Measurements from ENCODE around the gene COL11A2. TPM values are rescaled to one million over a fixed set of nuclear protein-coding genes. Genes with fewer than 3 reads are reported as not detected.

COL11A2 gene
- total RNA-seq, 1 donor, result 1.8 TPM

- peaks cover 12% of the 10 kb centered on the region for H3K4me1 ChIP-seq (ENCODE audit: insufficient read depth, low read length)
- H3K36me3 ChIP-seq (ENCODE audit: insufficient read depth, low read length), result peaks cover 13% of the 10 kb centered on the region
- no peaks in the 10 kb centered on the region for H3K27me3 ChIP-seq (ENCODE audit: insufficient read depth, low read length)
- peak; percentile 88 for DNase-seq (ENCODE audit: insufficient read length, low spot score, missing footprints)
- peak overlapping the region; percentile 82 for H3K4me2 ChIP-seq (ENCODE audit: insufficient read depth, low read length)
- no peaks in the 10 kb centered on the region for H3K9me3 ChIP-seq (ENCODE audit: low read depth, low read length)
- H3K4me3 ChIP-seq (ENCODE audit: insufficient read depth, low read length), result peak overlapping the region; percentile 76
- peak overlapping the region; percentile 71 for H2AFZ ChIP-seq (ENCODE audit: low read length)
- H3K79me2 ChIP-seq (ENCODE audit: insufficient read depth, low read length), result peaks cover 3% of the 10 kb centered on the region
- H3K27ac ChIP-seq (ENCODE audit: low read depth, low read length), result peak overlapping the region; percentile 18
- no peaks in the 10 kb centered on the region for H4K20me1 ChIP-seq (ENCODE audit: insufficient read depth, low read length)
- no peak for TF ChIP-seq CTCF (IDR thresholded peaks at IDR 0.05; ENCODE audit: extremely low read depth, low read depth, low read length)
Measured at GRCh38 chr6:33213166-33213988, 21.1 kb upstream of the COL11A2 start.

GRCh38 chr6:33212857-33213165 is 20.5 kb upstream of the COL11A2 start:
- no peaks in the 10 kb centered on the region for H4K20me1 ChIP-seq (ENCODE audit: insufficient read depth, low read length)
- no peak overlapping the region for H2AFZ ChIP-seq (ENCODE audit: low read length)
- no peaks in the 10 kb centered on the region for H3K27me3 ChIP-seq (ENCODE audit: insufficient read depth, low read length)
- H3K4me3 ChIP-seq (ENCODE audit: insufficient read depth, low read length), result peak overlapping the region; percentile 76
- peaks cover 13% of the 10 kb centered on the region for H3K36me3 ChIP-seq (ENCODE audit: insufficient read depth, low read length)
- DNase-seq (ENCODE audit: insufficient read length, low spot score, missing footprints), result peak; percentile 91
- no peaks in the 10 kb centered on the region for H3K9me3 ChIP-seq (ENCODE audit: low read depth, low read length)
- peaks cover 12% of the 10 kb centered on the region for H3K4me1 ChIP-seq (ENCODE audit: insufficient read depth, low read length)
- peak overlapping the region; percentile 18 for H3K27ac ChIP-seq (ENCODE audit: low read depth, low read length)
- peaks cover 5% of the 10 kb centered on the region for H3K79me2 ChIP-seq (ENCODE audit: insufficient read depth, low read length)
- no peak for TF ChIP-seq CTCF (IDR thresholded peaks at IDR 0.05; ENCODE audit: extremely low read depth, low read depth, low read length)
- peak overlapping the region; percentile 82 for H3K4me2 ChIP-seq (ENCODE audit: insufficient read depth, low read length)

GRCh38 chr6:33211666-33212422 is 19.6 kb upstream of the COL11A2 start:
- H3K4me2 ChIP-seq (ENCODE audit: insufficient read depth, low read length), result no peak overlapping the region
- H3K79me2 ChIP-seq (ENCODE audit: insufficient read depth, low read length), result peaks cover 10% of the 10 kb centered on the region
- H3K4me3 ChIP-seq (ENCODE audit: insufficient read depth, low read length), result no peak overlapping the region
- no peaks in the 10 kb centered on the region for H3K9me3 ChIP-seq (ENCODE audit: low read depth, low read length)
- H4K20me1 ChIP-seq (ENCODE audit: insufficient read depth, low read length), result no peaks in the 10 kb centered on the region
- DNase-seq (ENCODE audit: insufficient read length, low spot score, missing footprints), result peak; percentile 76
- H3K27ac ChIP-seq (ENCODE audit: low read depth, low read length), result no peak overlapping the region
- peaks cover 13% of the 10 kb centered on the region for H3K4me1 ChIP-seq (ENCODE audit: insufficient read depth, low read length)
- TF ChIP-seq CTCF (IDR thresholded peaks at IDR 0.05; ENCODE audit: extremely low read depth, low read depth, low read length), result no peak
- H2AFZ ChIP-seq (ENCODE audit: low read length), result no peak overlapping the region
- no peaks in the 10 kb centered on the region for H3K27me3 ChIP-seq (ENCODE audit: insufficient read depth, low read length)
- peaks cover 13% of the 10 kb centered on the region for H3K36me3 ChIP-seq (ENCODE audit: insufficient read depth, low read length)

GRCh38 chr6:33211136-33211535 is 18.9 kb upstream of the COL11A2 start:
- TF ChIP-seq CTCF (IDR thresholded peaks at IDR 0.05; ENCODE audit: extremely low read depth, low read depth, low read length), result no peak
- H3K4me1 ChIP-seq (ENCODE audit: insufficient read depth, low read length), result peaks cover 20% of the 10 kb centered on the region
- no peak overlapping the region for H3K4me3 ChIP-seq (ENCODE audit: insufficient read depth, low read length)
- H3K36me3 ChIP-seq (ENCODE audit: insufficient read depth, low read length), result peaks cover 13% of the 10 kb centered on the region
- H3K4me2 ChIP-seq (ENCODE audit: insufficient read depth, low read length), result no peak overlapping the region
- no peak overlapping the region for H2AFZ ChIP-seq (ENCODE audit: low read length)
- no peaks in the 10 kb centered on the region for H4K20me1 ChIP-seq (ENCODE audit: insufficient read depth, low read length)
- H3K9me3 ChIP-seq (ENCODE audit: low read depth, low read length), result no peaks in the 10 kb centered on the region
- DNase-seq (ENCODE audit: insufficient read length, low spot score, missing footprints), result peak; percentile 57
- H3K27ac ChIP-seq (ENCODE audit: low read depth, low read length), result no peak overlapping the region
- H3K27me3 ChIP-seq (ENCODE audit: insufficient read depth, low read length), result no peaks in the 10 kb centered on the region
- peaks cover 10% of the 10 kb centered on the region for H3K79me2 ChIP-seq (ENCODE audit: insufficient read depth, low read length)

Measured in osteoblast (primary cell).